ENCODE data around the gene PKD2L1. TPM values are rescaled to one million over a fixed set of nuclear protein-coding genes. Genes with fewer than 3 reads are reported as not detected.

The PKD2L1 gene
- total and polyA plus RNA-seq, 2 donors (not counting 1 experiment from before 2014, with no cell fraction given): 0.37 TPM; not detected in 1

DNA sequence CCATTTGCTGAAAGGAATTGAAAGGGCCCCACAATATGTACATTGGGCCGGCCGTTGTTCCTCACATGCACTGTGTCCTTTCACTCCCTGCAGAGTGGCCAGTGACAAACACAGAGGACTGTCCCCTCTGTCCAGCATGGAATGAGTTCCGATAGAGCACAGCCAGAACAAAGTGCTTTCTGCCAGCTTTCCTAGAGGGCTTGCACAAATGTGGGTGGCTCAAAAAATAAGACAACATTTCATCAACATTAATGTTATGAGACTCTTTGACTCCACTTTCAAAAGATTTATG is 2.4 kb downstream of the PKD2L1 start:
- Mint-ChIP-seq H3K4me1 (peaks cover 29% of the 10 kb centered on the region), H3K27ac (no peak overlapping the region), H3K4me3 (no peak overlapping the region), H3K27me3 (peaks cover 17% of the 10 kb centered on the region), H3K9me3 (ENCODE audit: insufficient read depth) (no peaks in the 10 kb centered on the region)
- no peak for TF ChIP-seq EZH2 (IDR thresholded peaks at IDR 0.05; ENCODE audit: borderline replicate concordance, insufficient read depth, low read depth, low read length, poor library complexity, severe bottlenecking)
- TF ChIP-seq, protein P1, sequence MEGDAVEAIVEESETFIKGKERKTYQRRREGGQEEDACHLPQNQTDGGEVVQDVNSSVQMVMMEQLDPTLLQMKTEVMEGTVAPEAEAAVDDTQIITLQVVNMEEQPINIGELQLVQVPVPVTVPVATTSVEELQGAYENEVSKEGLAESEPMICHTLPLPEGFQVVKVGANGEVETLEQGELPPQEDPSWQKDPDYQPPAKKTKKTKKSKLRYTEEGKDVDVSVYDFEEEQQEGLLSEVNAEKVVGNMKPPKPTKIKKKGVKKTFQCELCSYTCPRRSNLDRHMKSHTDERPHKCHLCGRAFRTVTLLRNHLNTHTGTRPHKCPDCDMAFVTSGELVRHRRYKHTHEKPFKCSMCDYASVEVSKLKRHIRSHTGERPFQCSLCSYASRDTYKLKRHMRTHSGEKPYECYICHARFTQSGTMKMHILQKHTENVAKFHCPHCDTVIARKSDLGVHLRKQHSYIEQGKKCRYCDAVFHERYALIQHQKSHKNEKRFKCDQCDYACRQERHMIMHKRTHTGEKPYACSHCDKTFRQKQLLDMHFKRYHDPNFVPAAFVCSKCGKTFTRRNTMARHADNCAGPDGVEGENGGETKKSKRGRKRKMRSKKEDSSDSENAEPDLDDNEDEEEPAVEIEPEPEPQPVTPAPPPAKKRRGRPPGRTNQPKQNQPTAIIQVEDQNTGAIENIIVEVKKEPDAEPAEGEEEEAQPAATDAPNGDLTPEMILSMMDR (IDR thresholded peaks at IDR 0.05): no peak
- H3K9ac ChIP-seq (ENCODE audit: low read length): no peak overlapping the region
- H3K27me3 ChIP-seq (replicated peaks in 1 of 4; ENCODE audit: control extremely low read depth in 1 of 4, control insufficient read depth in 3 of 4, insufficient read depth in 4 of 4, low read length in 3 of 4): peaks cover 0 to 3% (median 0%) of the 10 kb centered on the region in 4 experiments
- ChIA-PET CTCF (interaction anchor here (1.1 to 4.3 kb wide), 6 partner anchors 10 to 106 kb away, joined by 3 to 37 read pairs (median 5); partner anchors contain the start of gene BLOC1S2), POLR2A (interaction anchor here (2.1 kb wide), 1 partner anchor 41 kb away, joined by 8 read pairs; the partner anchor contains the start of gene BLOC1S2)
- ATAC-seq (ENCODE audit: low read depth) (no peak), DNase-seq (no peak)
- H3K4me3 ChIP-seq (ENCODE audit: control extremely low read depth in 1 of 5, extremely low read depth in 1 of 5, insufficient read depth in 1 of 5, low read depth in 2 of 5, low read length in 4 of 5): no peak overlapping the region
- H3K4me1 ChIP-seq (ENCODE audit: control insufficient read depth in 2 of 2, insufficient read depth in 2 of 2, low read length in 2 of 2): peaks cover 22 to 23% of the 10 kb centered on the region in 2 donors
- H3K9me3 ChIP-seq (ENCODE audit: control extremely low read depth in 1 of 3, control insufficient read depth in 2 of 3, insufficient read depth in 1 of 3, low read length in 2 of 3): no peaks in the 10 kb centered on the region
- peak overlapping the region; percentile 63 for H3K4me2 ChIP-seq (replicated peaks; ENCODE audit: low read depth, low read length, poor library complexity, severe bottlenecking)
- intact Hi-C loops (cut with micrococcal nuclease): loop anchor here (1.0 to 2.0 kb wide), 5 partner anchors 11 to 98 kb away; partner anchors contain the start of genes BLOC1S2, CHUK and SCD
- peak overlapping the region; percentile 77 to 92 for H3K27ac ChIP-seq (ENCODE audit: low read length in 2 of 2)
- H3K79me2 ChIP-seq (ENCODE audit: control insufficient read depth, insufficient read depth, low read length): no peaks in the 10 kb centered on the region
- WGBS (ENCODE audit: insufficient coverage): 92% methylated on average over 3 of the region's 3 CpGs
- peak overlapping the region; percentile 62 for H2AFZ ChIP-seq (ENCODE audit: insufficient read depth, low read depth, low read length, poor library complexity, severe bottlenecking)
- no peaks in the 10 kb centered on the region for H3K36me3 ChIP-seq (replicated peaks in 1 of 2; ENCODE audit: control extremely low read depth in 1 of 2, control insufficient read depth in 1 of 2, extremely low read depth in 1 of 2, insufficient read depth in 2 of 2, low read length in 1 of 2)
- no peaks in the 10 kb centered on the region for H4K20me1 ChIP-seq (ENCODE audit: control insufficient read depth, insufficient read depth, low read length, poor library complexity, severe bottlenecking)

GRCh38 chr10:100327007-100327717 is 2.9 kb downstream of the PKD2L1 start:
- H3K4me1 ChIP-seq (ENCODE audit: control insufficient read depth in 2 of 2, insufficient read depth in 2 of 2, low read length in 2 of 2): peaks cover 22 to 23% of the 10 kb centered on the region in 2 donors
- no peaks in the 10 kb centered on the region for H3K36me3 ChIP-seq (replicated peaks in 1 of 2; ENCODE audit: control extremely low read depth in 1 of 2, control insufficient read depth in 1 of 2, extremely low read depth in 1 of 2, insufficient read depth in 2 of 2, low read length in 1 of 2)
- H3K4me3 ChIP-seq (ENCODE audit: control extremely low read depth in 1 of 5, extremely low read depth in 1 of 5, insufficient read depth in 1 of 5, low read depth in 2 of 5, low read length in 4 of 5): peak overlapping the region in 2 of 5 experiments; percentile 19 to 28
- ChIA-PET CTCF (interaction anchor here (1.1 to 4.3 kb wide), 5 partner anchors 11 to 106 kb away, joined by 3 to 37 read pairs (median 6); partner anchors contain the start of gene BLOC1S2), POLR2A (interaction anchor here (2.1 kb wide), 1 partner anchor 41 kb away, joined by 8 read pairs; the partner anchor contains the start of gene BLOC1S2)
- H3K9ac ChIP-seq (ENCODE audit: low read length): peak overlapping the region; percentile 23
- peaks cover 15% of the 10 kb centered on the region for H3K27me3 Mint-ChIP-seq
- peak; percentile 90 for DNase-seq
- no peaks in the 10 kb centered on the region for H3K9me3 ChIP-seq (ENCODE audit: control extremely low read depth in 1 of 3, control insufficient read depth in 2 of 3, insufficient read depth in 1 of 3, low read length in 2 of 3)
- peak overlapping the region; percentile 60 for H3K4me3 Mint-ChIP-seq
- H4K20me1 ChIP-seq (ENCODE audit: control insufficient read depth, insufficient read depth, low read length, poor library complexity, severe bottlenecking): no peaks in the 10 kb centered on the region
- peak overlapping the region; percentile 63 for H3K4me2 ChIP-seq (replicated peaks; ENCODE audit: low read depth, low read length, poor library complexity, severe bottlenecking)
- no peaks in the 10 kb centered on the region for H3K79me2 ChIP-seq (ENCODE audit: control insufficient read depth, insufficient read depth, low read length)
- peak; percentile 100 for ATAC-seq (ENCODE audit: low read depth)
- no peak for TF ChIP-seq EZH2 (IDR thresholded peaks at IDR 0.05; ENCODE audit: borderline replicate concordance, insufficient read depth, low read depth, low read length, poor library complexity, severe bottlenecking)
- TF ChIP-seq, protein P1 (IDR thresholded peaks at IDR 0.05): no peak
- peaks cover 0 to 3% (median 0%) of the 10 kb centered on the region in 4 experiments for H3K27me3 ChIP-seq (replicated peaks in 1 of 4; ENCODE audit: control extremely low read depth in 1 of 4, control insufficient read depth in 3 of 4, insufficient read depth in 4 of 4, low read length in 3 of 4)
- 37% methylated on average over 7 of the region's 8 CpGs for WGBS (ENCODE audit: insufficient coverage)
- peaks cover 29% of the 10 kb centered on the region for H3K4me1 Mint-ChIP-seq
- H2AFZ ChIP-seq (ENCODE audit: insufficient read depth, low read depth, low read length, poor library complexity, severe bottlenecking): peak overlapping the region; percentile 62
- H3K27ac Mint-ChIP-seq: peak overlapping the region; percentile 91
- H3K9me3 Mint-ChIP-seq (ENCODE audit: insufficient read depth): no peaks in the 10 kb centered on the region
- peak overlapping the region; percentile 77 to 92 for H3K27ac ChIP-seq (ENCODE audit: low read length in 2 of 2)
- intact Hi-C loops (cut with micrococcal nuclease): loop anchor here (1.0 to 2.0 kb wide), 5 partner anchors 11 to 98 kb away; partner anchors contain the start of genes BLOC1S2, CHUK and SCD

Data from B cell (primary cell).